ENCODE data around the gene MAGEA9B.
"Not testable (repeated sequence)": the region's sequence is repeated elsewhere in the genome, so short reads cannot be mapped to it uniquely, and the experiment has no call there.

Gene MAGEA9B

DNA sequence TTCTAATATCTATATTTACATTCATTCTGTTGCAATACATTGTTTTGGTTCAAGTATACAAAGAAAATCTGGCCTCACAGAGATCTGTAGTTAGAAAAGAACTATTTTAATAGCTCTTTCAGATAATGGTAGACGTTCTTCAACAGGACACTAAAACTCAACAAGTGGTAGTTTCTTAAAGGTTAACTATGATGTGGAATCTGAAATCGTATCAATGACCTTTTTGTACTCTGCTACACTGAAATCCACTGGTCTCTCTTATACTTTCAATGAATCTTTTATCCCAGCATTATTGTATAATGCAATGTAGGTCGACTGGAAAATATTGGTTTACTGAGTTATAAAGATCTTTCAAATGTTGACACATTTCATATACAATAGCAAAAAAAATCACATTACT is 31.6 kb upstream of the MAGEA9B start:
- TF ChIP-seq, protein P1, sequence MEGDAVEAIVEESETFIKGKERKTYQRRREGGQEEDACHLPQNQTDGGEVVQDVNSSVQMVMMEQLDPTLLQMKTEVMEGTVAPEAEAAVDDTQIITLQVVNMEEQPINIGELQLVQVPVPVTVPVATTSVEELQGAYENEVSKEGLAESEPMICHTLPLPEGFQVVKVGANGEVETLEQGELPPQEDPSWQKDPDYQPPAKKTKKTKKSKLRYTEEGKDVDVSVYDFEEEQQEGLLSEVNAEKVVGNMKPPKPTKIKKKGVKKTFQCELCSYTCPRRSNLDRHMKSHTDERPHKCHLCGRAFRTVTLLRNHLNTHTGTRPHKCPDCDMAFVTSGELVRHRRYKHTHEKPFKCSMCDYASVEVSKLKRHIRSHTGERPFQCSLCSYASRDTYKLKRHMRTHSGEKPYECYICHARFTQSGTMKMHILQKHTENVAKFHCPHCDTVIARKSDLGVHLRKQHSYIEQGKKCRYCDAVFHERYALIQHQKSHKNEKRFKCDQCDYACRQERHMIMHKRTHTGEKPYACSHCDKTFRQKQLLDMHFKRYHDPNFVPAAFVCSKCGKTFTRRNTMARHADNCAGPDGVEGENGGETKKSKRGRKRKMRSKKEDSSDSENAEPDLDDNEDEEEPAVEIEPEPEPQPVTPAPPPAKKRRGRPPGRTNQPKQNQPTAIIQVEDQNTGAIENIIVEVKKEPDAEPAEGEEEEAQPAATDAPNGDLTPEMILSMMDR (IDR thresholded peaks at IDR 0.05; ENCODE audit: low read depth, low read length) = no peak
- H3K4me3 ChIP-seq (ENCODE audit: low read depth, low read length) = no peak overlapping the region

DNA sequence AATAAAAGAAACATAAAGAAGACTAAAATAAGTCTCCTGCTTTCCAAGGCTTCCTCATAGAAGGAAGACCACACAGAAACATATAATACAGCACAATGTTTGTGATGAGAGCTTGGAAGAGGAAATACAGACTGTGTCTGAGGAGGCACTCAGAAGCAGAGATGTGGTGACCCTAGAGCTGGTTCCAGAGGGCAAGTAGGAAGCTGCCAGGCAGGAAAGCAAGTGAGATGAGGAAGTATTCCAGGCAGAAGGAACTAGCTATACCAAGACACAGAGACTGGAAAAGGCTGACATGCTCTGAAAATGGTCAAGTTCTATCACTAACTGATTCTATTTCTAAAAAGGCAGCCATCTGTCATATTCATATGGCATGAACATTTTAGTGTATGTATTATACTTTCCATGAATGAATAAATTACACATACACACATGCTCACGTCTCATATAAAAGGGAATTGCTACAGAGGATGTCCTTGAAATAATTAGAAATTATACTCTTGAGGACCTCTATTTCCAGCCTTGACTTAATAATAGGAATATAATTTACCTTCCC is 24.4 kb upstream of the MAGEA9B start:
- no peak overlapping the region for H3K4me3 ChIP-seq (ENCODE audit: low read depth, low read length)
- TF ChIP-seq, protein P1 (IDR thresholded peaks at IDR 0.05; ENCODE audit: low read depth, low read length) = no peak

DNA sequence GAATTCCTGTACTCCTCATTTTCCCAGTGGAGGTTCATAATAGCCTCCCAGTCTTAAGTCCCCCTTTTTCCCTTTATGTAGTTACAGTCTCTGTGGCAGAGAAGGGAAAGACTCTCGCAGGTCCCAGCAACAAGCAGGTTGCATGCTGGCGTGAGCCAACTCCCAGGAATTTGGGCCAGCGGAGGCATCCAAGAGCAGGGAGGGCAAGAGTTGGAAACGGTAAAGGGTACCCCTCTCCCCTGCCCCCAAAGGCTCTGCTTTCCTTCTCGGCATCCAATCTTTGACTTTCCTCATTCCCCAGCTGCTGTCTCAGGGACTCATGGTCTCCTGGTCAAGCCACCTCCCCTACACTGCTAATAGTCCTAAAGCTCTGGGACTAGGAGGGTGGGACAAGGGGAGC is 23.3 kb upstream of the MAGEA9B start:
- TF ChIP-seq, protein P1 (IDR thresholded peaks at IDR 0.05; ENCODE audit: low read depth, low read length) = no peak

DNA sequence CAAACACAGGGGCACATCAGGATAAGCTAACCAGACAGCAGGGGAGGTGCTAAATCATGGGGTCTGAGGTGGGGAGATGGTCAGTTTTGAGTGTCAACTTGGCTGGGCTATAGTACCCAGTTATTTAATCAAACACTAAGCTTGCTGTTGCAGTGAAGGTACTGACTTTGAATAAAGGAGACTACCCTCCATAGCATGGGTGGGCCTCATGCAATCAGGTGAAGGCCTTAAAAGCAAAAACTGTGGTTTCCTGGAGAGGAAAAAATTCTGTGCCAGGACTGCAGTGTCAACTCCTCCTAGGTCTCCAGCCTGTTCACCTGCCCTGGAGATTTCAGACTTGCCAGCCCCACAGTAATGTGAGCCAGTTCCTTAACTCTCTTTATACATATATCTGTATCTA is 20.4 kb upstream of the MAGEA9B start:
- TF ChIP-seq, protein P1 (IDR thresholded peaks at IDR 0.05; ENCODE audit: low read depth, low read length) = no peak
- H3K4me3 ChIP-seq (ENCODE audit: low read depth, low read length) = no peak overlapping the region

More for the DNA sequence above, 23.3 kb upstream of the MAGEA9B start:
- no peak overlapping the region for H3K4me3 ChIP-seq (ENCODE audit: low read depth, low read length)

DNA sequence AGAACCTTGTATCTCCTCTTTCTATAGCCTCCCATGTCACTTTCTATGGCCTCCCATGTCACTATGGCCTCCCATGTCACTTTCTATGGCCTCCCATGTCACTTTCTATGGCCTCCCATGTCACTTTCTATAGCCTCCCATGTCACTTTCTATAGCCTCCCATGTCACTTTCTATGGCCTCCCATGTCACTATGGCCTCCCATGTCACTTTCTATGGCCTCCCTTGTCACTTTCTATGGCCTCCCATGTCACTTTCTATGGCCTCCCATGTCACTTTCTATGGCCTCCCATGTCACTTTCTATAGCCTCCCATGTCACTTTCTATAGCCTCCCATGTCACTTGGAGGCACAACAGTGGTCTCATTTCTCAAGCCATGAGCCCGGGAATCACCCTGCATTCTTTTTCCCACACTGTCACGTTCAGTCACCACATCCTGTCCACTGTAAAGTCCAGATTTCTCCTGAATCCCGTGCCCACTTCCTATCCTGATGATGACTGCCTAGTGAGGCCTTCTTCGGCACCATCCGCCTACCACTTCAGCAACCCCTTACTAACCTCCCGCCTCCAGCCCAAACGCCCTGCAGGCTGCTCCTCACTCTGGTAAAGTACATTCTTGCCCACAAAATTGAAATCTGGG is 18.1 kb upstream of the MAGEA9B start:
- H3K4me3 ChIP-seq (ENCODE audit: low read depth, low read length) = not testable (repeated sequence)

DNA sequence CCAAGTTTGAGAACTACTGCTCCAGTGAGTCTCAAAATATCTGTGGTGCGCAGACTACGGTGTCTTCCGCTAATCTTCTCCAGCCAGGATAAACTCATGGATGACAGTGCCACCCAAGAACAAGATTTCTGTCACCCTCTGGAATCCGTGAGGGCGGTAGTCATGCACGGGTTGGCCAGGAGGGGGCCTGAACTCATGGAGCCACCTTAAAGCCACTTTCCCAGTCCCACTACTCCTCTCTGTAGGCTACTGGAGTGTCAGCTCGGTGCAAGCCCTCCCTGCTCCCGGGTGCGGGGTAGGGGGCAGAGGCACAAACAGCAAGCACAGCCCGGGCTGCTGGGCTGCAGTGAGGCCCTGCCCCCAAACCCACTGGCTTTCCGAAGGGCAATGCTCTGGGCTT is 11.3 kb upstream of the MAGEA9B start:
- H3K4me3 ChIP-seq (ENCODE audit: low read depth, low read length) = not testable (repeated sequence)

DNA sequence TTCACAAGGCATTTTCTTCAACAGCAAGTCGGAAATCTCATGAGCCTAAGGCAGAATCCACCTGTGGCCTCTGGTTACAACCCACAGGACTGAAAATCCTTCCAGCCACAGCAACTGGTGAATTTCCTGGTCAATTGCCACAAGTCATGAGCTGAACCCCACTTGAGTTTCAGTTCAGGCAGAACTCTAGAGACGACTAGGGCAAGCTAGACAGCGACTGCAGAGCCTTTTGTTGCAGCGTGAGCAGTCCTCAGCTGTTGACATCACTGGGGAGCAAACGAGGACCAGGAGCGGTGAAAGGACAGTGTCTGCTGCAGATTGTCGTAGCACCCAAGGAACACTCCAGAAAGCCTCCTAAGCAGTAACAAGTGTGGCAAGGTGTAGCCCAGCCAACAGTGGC is 8.7 kb upstream of the MAGEA9B start:
- H3K4me3 ChIP-seq (ENCODE audit: low read depth, low read length) = not testable (repeated sequence)

DNA sequence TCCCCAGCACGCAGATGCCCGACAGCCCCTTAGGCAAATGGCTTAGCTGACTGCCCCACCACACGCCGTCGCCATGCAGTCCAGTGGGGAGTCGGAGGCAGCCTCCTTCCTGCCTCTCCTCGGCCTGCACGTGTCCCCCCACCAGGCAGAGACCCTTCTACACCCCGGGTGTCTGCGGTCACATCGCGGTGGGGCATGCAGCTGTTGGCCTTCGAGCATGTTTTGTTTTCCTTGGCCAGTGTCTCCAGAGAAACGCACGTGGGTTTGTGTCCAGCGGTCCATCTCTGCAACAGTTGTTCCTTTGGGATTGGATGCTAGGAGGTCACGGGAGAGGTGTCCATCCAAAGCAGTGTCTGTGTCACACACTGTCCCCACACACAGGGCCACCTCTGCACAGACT is 8.0 kb upstream of the MAGEA9B start, which contains the start of gene HSFX2:
TSS of gene HSFX2 (minus strand) at position 101 of the 400 bp plus-strand sequence. CDS start 614 bp downstream, outside the sequence.
- H3K4me3 ChIP-seq (ENCODE audit: low read depth, low read length) = not testable (repeated sequence)

DNA sequence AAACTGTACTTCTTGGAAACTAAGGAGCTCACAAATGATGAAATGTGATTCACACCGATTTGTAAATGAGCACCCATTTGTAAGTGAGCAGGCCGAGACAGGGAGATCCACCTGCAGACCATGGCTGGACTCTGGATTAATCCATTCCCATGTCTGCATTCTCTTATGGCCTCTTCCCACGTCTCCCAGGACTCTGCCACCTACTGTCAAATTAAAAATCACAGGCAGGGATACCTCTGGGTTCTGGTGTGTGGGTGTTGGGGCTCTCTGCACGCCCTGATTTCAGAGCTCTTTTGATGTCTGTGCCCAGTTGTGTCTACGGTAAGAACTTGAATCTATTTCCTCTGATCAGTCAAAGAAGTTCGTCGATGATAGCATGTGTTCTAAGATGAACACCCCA is 3.7 kb upstream of the MAGEA9B start:
- H3K4me3 ChIP-seq (ENCODE audit: low read depth, low read length) = not testable (repeated sequence)

DNA sequence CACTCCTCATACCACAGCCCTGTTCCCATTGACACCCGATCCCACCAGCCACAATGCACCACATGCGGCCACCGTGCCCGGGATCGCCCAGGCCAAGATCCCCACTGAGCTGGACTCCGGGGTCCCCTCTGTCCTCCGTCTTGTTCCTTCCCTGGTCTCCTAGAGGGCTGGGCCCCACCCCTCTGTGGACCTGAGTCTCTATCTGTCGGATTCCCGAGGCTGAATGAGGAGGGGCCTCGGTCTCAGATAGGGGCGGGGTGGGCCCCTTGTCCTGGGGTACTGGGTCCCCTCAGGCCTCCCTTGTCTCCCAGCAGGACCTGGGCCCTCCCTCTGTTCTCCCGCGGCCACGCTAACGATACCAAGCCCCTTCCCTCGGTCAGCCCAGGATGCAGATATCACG is 1.6 kb downstream of the MAGEA9B start:
- H3K4me3 ChIP-seq (ENCODE audit: low read depth, low read length) = not testable (repeated sequence)

DNA sequence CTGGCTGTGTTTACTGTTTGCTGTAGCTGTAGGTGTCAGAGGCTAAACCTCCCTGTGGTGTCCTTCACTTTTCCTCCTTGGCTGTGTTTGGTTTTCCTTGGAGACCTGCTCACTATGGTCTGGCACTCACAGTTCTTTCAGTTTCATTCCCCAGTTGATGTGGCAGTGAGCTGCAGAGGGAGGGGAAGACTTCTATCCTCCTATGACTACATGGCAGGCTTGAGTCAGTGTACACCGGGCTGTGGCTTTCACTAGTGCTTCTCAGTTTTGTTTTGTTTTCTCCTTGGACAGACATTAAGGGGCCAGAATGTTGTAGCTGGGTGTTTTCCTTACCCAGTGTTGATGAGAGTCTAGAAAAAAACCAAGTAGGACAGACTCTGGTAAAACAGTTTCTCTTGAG is 13.8 kb downstream of the MAGEA9B start:
- not testable (repeated sequence) for H3K4me3 ChIP-seq (ENCODE audit: low read depth, low read length)

Data from WI38 (cell line).